GM04503 (cell line): ENCODE results near the gene TMEM269.
"Not testable (repeated sequence)": the region's sequence is repeated elsewhere in the genome, so short reads cannot be mapped to it uniquely, and the experiment has no call there.

Source experiments
- DNase-seq: peaks from one replicate; pipeline ENCODE4 v3.0.0-alpha.2; 2012; ENCODE audit warnings: low read depth

Gene TMEM269

GRCh38 chr1:42748021-42748420, 36.8 kb upstream of the TMEM269 start:
- no peak for DNase-seq

GRCh38 chr1:42748461-42749410, 36.1 kb upstream of the TMEM269 start:
- no peak for DNase-seq

GRCh38 chr1:42750041-42750440, 34.8 kb upstream of the TMEM269 start:
- DNase-seq, result no peak

GRCh38 chr1:42751511-42752070, 33.2 kb upstream of the TMEM269 start:
- DNase-seq, result not testable (repeated sequence)

- no peak for DNase-seq
These were observed 32.5 kb upstream of the TMEM269 start for GRCh38 chr1:42752284-42752683.

GRCh38 chr1:42753070-42753469, 31.7 kb upstream of the TMEM269 start:
- DNase-seq, result no peak

GRCh38 chr1:42756956-42757891, 27.6 kb upstream of the TMEM269 start:
- no peak for DNase-seq

- DNase-seq, result no peak
These were observed 26.9 kb upstream of the TMEM269 start for GRCh38 chr1:42757892-42758275.

GRCh38 chr1:42758641-42759040, 26.1 kb upstream of the TMEM269 start:
- no peak for DNase-seq

GRCh38 chr1:42759114-42759513, 25.7 kb upstream of the TMEM269 start:
- no peak for DNase-seq

- no peak for DNase-seq
These were observed 23.2 kb upstream of the TMEM269 start for GRCh38 chr1:42761567-42761966.

- DNase-seq, result no peak
These were observed 22.5 kb upstream of the TMEM269 start for GRCh38 chr1:42762269-42762668.

- no peak for DNase-seq
These were observed 19.5 kb upstream of the TMEM269 start for GRCh38 chr1:42765269-42765668.

GRCh38 chr1:42765832-42766740, 18.7 kb upstream of the TMEM269 start:
- DNase-seq, result no peak

GRCh38 chr1:42766741-42767509, 17.9 kb upstream of the TMEM269 start, which contains the start of the genes C1orf50 and P3H1:
Gene C1orf50, plus strand, starts transcription at chr1:42767249. Its CDS starts 63 bp downstream, at chr1:42767312.
Gene P3H1, minus strand, starts transcription at chr1:42767028. Its CDS starts 57 bp downstream, at chr1:42766971.
- peak; percentile 95 for DNase-seq

- DNase-seq, result no peak
These were observed 17.2 kb upstream of the TMEM269 start for GRCh38 chr1:42767510-42768000.

- DNase-seq, result no peak
These were observed 16.6 kb upstream of the TMEM269 start for GRCh38 chr1:42768172-42768571.

GRCh38 chr1:42769811-42770210, 15.0 kb upstream of the TMEM269 start:
- no peak for DNase-seq

GRCh38 chr1:42773420-42773819, 11.4 kb upstream of the TMEM269 start:
- DNase-seq, result no peak

GRCh38 chr1:42774928-42775526, 9.8 kb upstream of the TMEM269 start:
- DNase-seq, result no peak
